Measurements from ENCODE around the gene CATSPER1. TPM values are rescaled to one million over a fixed set of nuclear protein-coding genes. Genes with fewer than 3 reads are reported as not detected.

CATSPER1 gene
- total RNA-seq, 1 donor from 2014 or later = not detected

DNA sequence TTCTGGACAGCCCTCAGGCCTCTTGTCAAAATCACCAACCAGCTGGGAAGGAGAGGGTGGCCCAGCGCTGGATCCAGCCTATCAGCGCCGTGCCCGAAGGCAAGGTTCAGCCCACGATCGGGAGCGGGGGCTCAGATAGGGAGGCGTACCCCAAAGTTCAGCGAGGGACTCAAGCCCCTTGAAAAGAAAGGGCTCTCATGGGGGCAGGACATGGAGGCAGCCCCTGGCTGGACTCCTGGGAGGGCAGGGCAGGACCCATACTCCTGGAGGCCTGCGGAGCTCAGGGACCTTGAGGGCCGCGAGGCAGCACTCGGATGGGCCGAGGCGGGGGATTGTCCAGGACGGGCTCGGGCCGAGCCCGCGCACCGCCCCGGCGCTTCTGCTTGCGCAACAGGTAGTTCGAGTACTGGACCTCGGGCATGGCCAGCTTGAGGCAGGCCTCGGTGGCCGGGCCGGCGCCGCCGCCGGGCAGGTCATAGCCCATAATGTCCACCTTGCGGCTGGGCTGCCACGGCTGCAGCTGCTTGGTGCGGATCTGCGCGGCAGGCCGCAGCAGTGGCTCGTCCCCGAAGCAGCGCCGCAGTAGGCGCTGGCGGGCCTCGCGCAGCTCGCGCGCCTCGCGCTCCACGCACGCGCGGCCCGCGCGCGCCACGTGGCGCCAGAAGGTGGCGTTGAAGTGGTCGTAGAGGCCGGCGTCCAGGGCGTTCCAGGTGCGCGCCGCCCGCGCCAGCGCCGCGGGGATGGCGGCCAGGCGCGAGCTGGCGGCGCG, 16.1 kb upstream of the CATSPER1 start:
- no peak overlapping the region for H3K27ac Mint-ChIP-seq (ENCODE audit: unreplicated experiment)
- DNase-seq (ENCODE audit: low read depth, low spot score) = no peak
- H3K4me1 Mint-ChIP-seq = peaks cover 11% of the 10 kb centered on the region
- no peaks in the 10 kb centered on the region for H3K27me3 Mint-ChIP-seq (ENCODE audit: low read depth)
- H3K4me3 Mint-ChIP-seq = no peak overlapping the region
- no peaks in the 10 kb centered on the region for H3K9me3 Mint-ChIP-seq
- no peaks in the 10 kb centered on the region for H3K36me3 Mint-ChIP-seq (ENCODE audit: low read depth)
- TF ChIP-seq, protein P1, sequence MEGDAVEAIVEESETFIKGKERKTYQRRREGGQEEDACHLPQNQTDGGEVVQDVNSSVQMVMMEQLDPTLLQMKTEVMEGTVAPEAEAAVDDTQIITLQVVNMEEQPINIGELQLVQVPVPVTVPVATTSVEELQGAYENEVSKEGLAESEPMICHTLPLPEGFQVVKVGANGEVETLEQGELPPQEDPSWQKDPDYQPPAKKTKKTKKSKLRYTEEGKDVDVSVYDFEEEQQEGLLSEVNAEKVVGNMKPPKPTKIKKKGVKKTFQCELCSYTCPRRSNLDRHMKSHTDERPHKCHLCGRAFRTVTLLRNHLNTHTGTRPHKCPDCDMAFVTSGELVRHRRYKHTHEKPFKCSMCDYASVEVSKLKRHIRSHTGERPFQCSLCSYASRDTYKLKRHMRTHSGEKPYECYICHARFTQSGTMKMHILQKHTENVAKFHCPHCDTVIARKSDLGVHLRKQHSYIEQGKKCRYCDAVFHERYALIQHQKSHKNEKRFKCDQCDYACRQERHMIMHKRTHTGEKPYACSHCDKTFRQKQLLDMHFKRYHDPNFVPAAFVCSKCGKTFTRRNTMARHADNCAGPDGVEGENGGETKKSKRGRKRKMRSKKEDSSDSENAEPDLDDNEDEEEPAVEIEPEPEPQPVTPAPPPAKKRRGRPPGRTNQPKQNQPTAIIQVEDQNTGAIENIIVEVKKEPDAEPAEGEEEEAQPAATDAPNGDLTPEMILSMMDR (conservative IDR thresholded peaks at IDR 0.05) = no peak

DNA sequence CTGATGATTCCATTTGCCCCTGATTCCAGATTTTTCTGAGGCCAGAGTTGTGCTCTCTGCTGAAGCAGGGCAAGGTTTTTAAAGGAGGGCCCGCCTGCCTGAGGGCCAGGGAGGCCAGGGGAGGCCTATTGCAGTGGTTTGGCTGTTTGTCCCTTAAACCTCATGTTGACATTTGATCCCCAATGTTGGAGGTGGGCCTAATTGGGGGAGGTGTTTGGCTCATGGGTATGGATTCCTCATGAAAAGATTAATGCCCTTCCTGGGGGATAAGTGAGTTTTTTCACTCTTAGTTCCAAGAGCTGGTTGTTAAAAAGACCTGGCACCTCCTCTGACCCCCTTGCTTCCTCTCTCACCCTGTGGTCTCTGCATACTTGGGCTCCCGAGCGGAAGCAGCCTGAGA, 13.5 kb upstream of the CATSPER1 start:
- Mint-ChIP-seq H3K9me3 (peaks cover 3% of the 10 kb centered on the region), H3K4me1 (peaks cover 4% of the 10 kb centered on the region), H3K27ac (ENCODE audit: unreplicated experiment) (no peak overlapping the region), H3K27me3 (ENCODE audit: low read depth) (peaks cover 5% of the 10 kb centered on the region), H3K36me3 (ENCODE audit: low read depth) (no peaks in the 10 kb centered on the region), H3K4me3 (no peak overlapping the region)
- DNase-seq (ENCODE audit: low read depth, low spot score) = no peak
- TF ChIP-seq, protein P1 (conservative IDR thresholded peaks at IDR 0.05) = no peak

DNA sequence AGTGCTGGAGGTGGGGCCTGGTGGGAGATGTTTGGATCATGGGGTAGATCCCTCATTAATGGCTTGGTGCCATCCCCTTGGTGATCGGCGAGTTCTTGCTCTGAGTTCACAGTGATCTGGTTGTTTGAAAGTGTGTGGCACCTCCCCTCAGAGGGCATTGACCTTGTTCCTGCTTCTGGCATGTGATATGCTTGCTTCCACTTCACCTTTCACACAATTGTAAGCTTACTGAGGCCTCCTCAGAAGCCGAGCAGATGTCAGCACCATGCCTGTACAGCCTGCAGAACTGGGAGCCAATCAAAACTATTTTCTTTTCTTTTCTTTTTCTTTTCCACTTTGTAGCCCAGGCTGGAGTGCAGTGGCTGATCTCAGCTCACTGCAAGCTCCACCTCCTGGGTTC, 11.0 kb upstream of the CATSPER1 start:
- Mint-ChIP-seq H3K36me3 (ENCODE audit: low read depth) (no peaks in the 10 kb centered on the region), H3K27me3 (ENCODE audit: low read depth) (peaks cover 11% of the 10 kb centered on the region), H3K9me3 (peaks cover 6% of the 10 kb centered on the region), H3K4me1 (no peaks in the 10 kb centered on the region), H3K4me3 (no peak overlapping the region), H3K27ac (ENCODE audit: unreplicated experiment) (no peak overlapping the region)
- TF ChIP-seq, protein P1 (conservative IDR thresholded peaks at IDR 0.05) = no peak
- DNase-seq (ENCODE audit: low read depth, low spot score) = no peak

DNA sequence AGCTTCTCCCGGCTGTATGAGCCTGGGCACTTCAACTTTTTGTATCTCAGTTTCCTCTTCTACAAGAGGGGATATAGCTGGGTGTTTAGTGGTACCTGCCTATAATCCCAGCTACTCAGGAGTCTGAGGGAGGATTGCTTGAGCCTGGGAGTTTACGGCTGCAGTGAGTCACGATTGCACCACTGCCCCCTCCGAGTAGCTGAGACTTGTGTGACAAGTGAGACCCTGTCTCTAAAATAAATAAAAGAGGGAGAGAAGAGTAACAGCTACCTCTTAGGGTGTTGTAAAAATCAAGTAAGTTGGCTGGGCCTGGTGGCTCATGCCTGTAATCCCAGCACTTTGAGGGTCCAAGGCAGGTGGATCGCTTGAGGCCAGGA, 10.0 kb upstream of the CATSPER1 start:
- no peak overlapping the region for H3K4me3 Mint-ChIP-seq
- H3K4me1 Mint-ChIP-seq = no peaks in the 10 kb centered on the region
- H3K27ac Mint-ChIP-seq (ENCODE audit: unreplicated experiment) = no peak overlapping the region
- H3K36me3 Mint-ChIP-seq (ENCODE audit: low read depth) = no peaks in the 10 kb centered on the region
- DNase-seq (ENCODE audit: low read depth, low spot score) = no peak
- peaks cover 11% of the 10 kb centered on the region for H3K27me3 Mint-ChIP-seq (ENCODE audit: low read depth)
- TF ChIP-seq, protein P1 (conservative IDR thresholded peaks at IDR 0.05) = no peak
- H3K9me3 Mint-ChIP-seq = peaks cover 6% of the 10 kb centered on the region

DNA sequence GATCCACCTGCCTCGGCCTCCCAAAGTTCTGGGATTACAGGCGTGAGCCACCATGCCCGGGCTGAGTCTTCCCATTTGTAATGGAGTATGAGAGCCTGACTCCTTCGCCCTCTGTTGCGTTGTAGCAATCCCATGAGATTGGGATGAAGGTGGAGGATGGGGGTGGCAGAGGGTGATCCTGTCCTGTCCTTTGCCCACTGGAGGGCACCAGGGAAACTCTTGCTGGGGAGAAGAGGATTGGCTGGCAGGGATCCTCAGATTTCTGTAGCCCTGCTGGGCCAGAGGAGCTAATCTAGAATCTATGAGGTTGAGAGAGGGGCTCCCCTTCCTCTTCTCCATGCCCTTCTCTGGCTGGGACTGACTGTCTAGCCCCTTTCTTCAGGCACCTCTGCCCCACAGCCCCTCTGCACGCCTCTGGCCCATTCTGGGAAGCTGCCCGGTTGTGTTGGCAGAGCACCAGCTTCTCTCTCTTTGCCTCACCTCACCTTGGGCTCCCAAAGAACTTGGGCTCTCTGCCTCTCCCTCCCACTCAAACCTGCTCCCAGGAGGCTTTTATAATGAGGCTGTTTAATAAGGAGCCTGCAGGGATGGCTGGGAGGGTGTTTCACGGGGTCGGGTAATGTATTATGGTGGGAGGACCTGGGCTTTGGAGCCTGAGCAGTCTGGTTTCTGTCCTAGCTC, 9.5 kb upstream of the CATSPER1 start:
- Mint-ChIP-seq H3K4me3 (no peak overlapping the region), H3K4me1 (no peaks in the 10 kb centered on the region), H3K27me3 (ENCODE audit: low read depth) (peaks cover 11% of the 10 kb centered on the region), H3K27ac (ENCODE audit: unreplicated experiment) (no peak overlapping the region), H3K9me3 (peaks cover 6% of the 10 kb centered on the region), H3K36me3 (ENCODE audit: low read depth) (no peaks in the 10 kb centered on the region)
- DNase-seq (ENCODE audit: low read depth, low spot score) = no peak
- TF ChIP-seq, protein P1 (conservative IDR thresholded peaks at IDR 0.05) = no peak
